Esophagus (tissue), 2 donors: ENCODE data around the gene STAT2. TPM values are rescaled to one million over a fixed set of nuclear protein-coding genes. Genes with fewer than 3 reads are reported as not detected.

Source experiments
- H3K27ac ChIP-seq, 2 donors: one replicate each; pipeline ENCODE4 v1.5.1; 2013; ENCODE audit warnings: low read depth in 2 of 2, mild to moderate bottlenecking in 2 of 2, inconsistent platforms in 1 of 2, low read length in 1 of 2, moderate library complexity in 1 of 2
- H3K27me3 ChIP-seq, 2 donors: one replicate each; pipeline ENCODE4 v1.6.1; 2013; ENCODE audit warnings: low read length in 2 of 2, control low read depth in 1 of 2, mild to moderate bottlenecking in 1 of 2; ENCODE audit not compliant: insufficient read depth in 2 of 2, control insufficient read depth in 1 of 2
- H3K36me3 ChIP-seq, 2 donors: one replicate each; pipeline ENCODE4 v1.6.1; 2013; ENCODE audit warnings: low read length in 1 of 2; ENCODE audit not compliant: control insufficient read depth in 2 of 2, insufficient read depth in 2 of 2
- H3K4me1 ChIP-seq, 2 donors: one replicate each; pipeline ENCODE4 v1.6.1; 2013; ENCODE audit warnings: low read length in 1 of 2; ENCODE audit not compliant: control insufficient read depth in 2 of 2, insufficient read depth in 2 of 2
- H3K4me3 ChIP-seq, 2 donors: one replicate each; pipeline ENCODE4 v1.5.1; 2013; ENCODE audit warnings: low read length in 2 of 2, mild to moderate bottlenecking in 2 of 2, low read depth in 1 of 2, moderate library complexity in 1 of 2
- H3K9me3 ChIP-seq, 2 donors: one replicate each; pipeline ENCODE4 v1.6.1; 2013; ENCODE audit warnings: mild to moderate bottlenecking in 2 of 2, low read depth in 1 of 2, low read length in 1 of 2, moderate library complexity in 1 of 2; ENCODE audit not compliant: control insufficient read depth in 2 of 2, insufficient read depth in 1 of 2
- WGBS, 2 donors: extraction: QIAGEN DNeasy Blood & Tissue Kit; methylation state at CpG; one replicate each; pipeline ENCODE4 v1.1.7; 2013; 5-methylcytosine and 5-hydroxymethylcytosine counted together
- polyA plus RNA-seq, 2 donors: library from polyadenylated mRNA; stranded (reverse); fragments of 200-250 nt; gene quantifications; one replicate each; pipeline ENCODE4 v1.2.3, GENCODE V29; 2013
- donor health status: healthy with polysubstance abuse.
- donor health status: Bipolar disorder and iron deficiency.

STAT2 gene
- polyA plus RNA-seq, 2 donors: 23.9 to 35.1 TPM

DNA sequence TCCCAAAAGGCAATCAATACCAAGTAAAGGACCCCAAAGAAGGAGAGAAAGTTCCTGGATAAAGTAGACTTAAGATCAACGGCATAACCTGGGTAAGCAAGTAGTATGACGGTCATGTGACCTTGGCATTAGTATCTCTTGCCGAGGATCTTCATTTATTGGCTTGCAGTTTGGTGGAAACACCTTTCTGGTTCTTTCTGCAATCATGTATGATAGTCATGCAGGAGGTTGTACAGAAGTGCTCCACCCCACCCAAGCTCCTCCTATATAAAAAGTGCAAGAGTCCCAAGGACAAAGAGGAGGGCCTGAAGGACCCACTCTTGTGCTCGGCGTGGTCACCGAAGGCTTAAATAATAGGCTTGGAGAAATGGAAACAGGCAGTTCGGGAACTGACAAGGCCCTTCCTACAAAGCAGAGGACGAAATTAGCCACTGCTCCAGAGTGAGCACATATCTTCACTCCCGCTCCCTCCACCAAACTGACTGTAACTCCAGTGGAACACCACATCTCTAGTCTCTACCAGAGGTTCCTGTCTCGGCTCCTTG is 60.5 kb downstream of the STAT2 start:
- Histone ChIP-seq H3K4me1 (peaks cover 4% of the 10 kb centered on the region in 2 donors), H3K27ac (peak overlapping the region; percentile 94 to 95), H3K36me3 (peaks cover 0 to 2% of the 10 kb centered on the region in 2 donors), H3K27me3 (no peaks in the 10 kb centered on the region), H3K4me3 (peak overlapping the region; percentile 79 to 82), H3K9me3 (no peaks in the 10 kb centered on the region)
- 1 to 2% methylated on average over 10 of the region's 10 CpGs for WGBS, 2 donors

- Histone ChIP-seq H3K36me3 (peaks cover 0 to 6% of the 10 kb centered on the region in 2 donors), H3K27ac (peak overlapping the region; percentile 30 to 95), H3K4me3 (peak overlapping the region; percentile 79 to 82), H3K27me3 (no peaks in the 10 kb centered on the region), H3K9me3 (no peaks in the 10 kb centered on the region), H3K4me1 (peaks cover 4% of the 10 kb centered on the region in 2 donors)
- WGBS, 2 donors: 65 to 77% methylated on average over 5 of the region's 5 CpGs
These were observed 61.1 kb downstream of the STAT2 start for GRCh38 chr12:56298828-56299227.

GRCh38 chr12:56297400-56297799 is 62.5 kb downstream of the STAT2 start:
- Histone ChIP-seq H3K36me3 (peaks cover 0 to 6% of the 10 kb centered on the region in 2 donors), H3K27me3 (no peaks in the 10 kb centered on the region), H3K4me1 (peaks cover 4% of the 10 kb centered on the region in 2 donors), H3K9me3 (no peaks in the 10 kb centered on the region), H3K4me3 (no peak overlapping the region), H3K27ac (no peak overlapping the region)
- 80 to 85% methylated on average over 8 of the region's 8 CpGs for WGBS, 2 donors

- no peaks in the 10 kb centered on the region for H3K9me3 ChIP-seq
- no peak overlapping the region for H3K27ac ChIP-seq
- WGBS, 2 donors: 80 to 81% methylated on average over 5 of the region's 5 CpGs
- no peak overlapping the region for H3K4me3 ChIP-seq
- H3K4me1 ChIP-seq: peaks cover 4% of the 10 kb centered on the region in 2 donors
- peaks cover 0 to 6% of the 10 kb centered on the region in 2 donors for H3K36me3 ChIP-seq
- no peaks in the 10 kb centered on the region for H3K27me3 ChIP-seq
These were observed 63.6 kb downstream of the STAT2 start for GRCh38 chr12:56296295-56296694.

- Histone ChIP-seq H3K9me3 (no peaks in the 10 kb centered on the region), H3K4me1 (peaks cover 4% of the 10 kb centered on the region in 2 donors)
These were observed 66.1 kb downstream of the STAT2 start for GRCh38 chr12:56293795-56294194.

More at GRCh38 chr12:56293795-56294194, 66.1 kb downstream of the STAT2 start:
- WGBS, 2 donors: 69 to 80% methylated on average over 5 of the region's 5 CpGs
- Histone ChIP-seq H3K27me3 (no peaks in the 10 kb centered on the region), H3K27ac (peak overlapping the region; percentile 55 to 67), H3K36me3 (peaks cover 0 to 6% of the 10 kb centered on the region in 2 donors), H3K4me3 (no peak overlapping the region)

Other genes with a start within 250 kb of the STAT2 start
- 1,000 to 10,000 TPM; 1,736 to 6,738 TPM for gene RPL41, start 243.5 kb downstream of the STAT2 start, polyA plus RNA-seq
- 1 to 10 TPM; 1.4 to 2.2 TPM for gene ZC3H10, start 241.8 kb downstream of the STAT2 start, polyA plus RNA-seq
- gene ESYT1, start 231.8 kb downstream of the STAT2 start, polyA plus RNA-seq: 10 to 100 TPM; 15.6 to 36.6 TPM
- 10 to 100 TPM; 57.3 to 57.7 TPM for gene MYL6B, start 207.5 kb downstream of the STAT2 start, polyA plus RNA-seq
- 1,000 to 10,000 TPM; 1,769 to 2,908 TPM for gene MYL6, start 201.7 kb downstream of the STAT2 start, polyA plus RNA-seq
- 10 to 100 TPM; 21.4 to 31.4 TPM for gene SMARCC2, start 170.6 kb downstream of the STAT2 start, polyA plus RNA-seq
- gene RNF41, start 138.2 kb downstream of the STAT2 start, polyA plus RNA-seq: 10 to 100 TPM in 1 of 2 donors, 1 to 10 TPM in 1; 7.9 to 17.5 TPM
- gene NABP2, start 135.8 kb downstream of the STAT2 start, polyA plus RNA-seq: 10 to 100 TPM; 10.2 to 19.1 TPM
- gene SLC39A5, start 130.1 kb downstream of the STAT2 start, polyA plus RNA-seq: under 1 TPM; 0.09 to 0.29 TPM
- 1 to 10 TPM; 4.9 to 9.3 TPM for gene ANKRD52, start 101.7 kb downstream of the STAT2 start, polyA plus RNA-seq
- gene COQ10A, start 93.2 kb downstream of the STAT2 start, polyA plus RNA-seq: 1 to 10 TPM; 5.5 to 7.0 TPM
- gene CS, start 59.8 kb downstream of the STAT2 start, polyA plus RNA-seq: 10 to 100 TPM; 53.7 to 98.0 TPM
- gene CNPY2, start 44.1 kb downstream of the STAT2 start, polyA plus RNA-seq: 10 to 100 TPM; 62.1 to 75.3 TPM
- 10 to 100 TPM; 18.1 to 44.7 TPM for gene PAN2, start 26.1 kb downstream of the STAT2 start, polyA plus RNA-seq
- gene IL23A, start 21.2 kb downstream of the STAT2 start, polyA plus RNA-seq: 10 to 100 TPM in 1 of 2 donors, 1 to 10 TPM in 1; 2.9 to 32.1 TPM
- gene APOF, start 2.8 kb upstream of the STAT2 start, polyA plus RNA-seq: not detected
- gene TIMELESS, start 89.3 kb upstream of the STAT2 start, polyA plus RNA-seq: 1 to 10 TPM; 9.2 TPM
- gene MIP, start 94.5 kb upstream of the STAT2 start, polyA plus RNA-seq: under 1 TPM in 1 of 2 donors, not detected in 1; 0.04 TPM
- gene SPRYD4, start 108.5 kb upstream of the STAT2 start, polyA plus RNA-seq: 1 to 10 TPM; 2.2 to 2.9 TPM
- 1 to 10 TPM; 3.6 to 4.2 TPM for gene GLS2, start 128.1 kb upstream of the STAT2 start, polyA plus RNA-seq
- gene RBMS2, start 161.7 kb upstream of the STAT2 start, polyA plus RNA-seq: 1 to 10 TPM; 3.4 to 6.7 TPM